HCT116 (cell line): ENCODE data around the gene ETS1. TPM values are rescaled to one million over a fixed set of nuclear protein-coding genes. Genes with fewer than 3 reads are reported as not detected.

ENCODE experiments used
- ATAC-seq: fragments of 200-7000 bp; cut with Tn5 transposase; 2 replicates; pipeline ENCODE4 v1.9.1; 2020; ENCODE audit warnings: mild to moderate bottlenecking, moderate library complexity
- BruUV-seq: library from RNA; stranded (reverse); fragments of 400-500 nt; replicated peaks from 2 replicates; lab custom pipeline; 2021; lab: Mats Ljungman, UMichigan
- CTCF ChIA-PET: fragments of 300-600 bp; sonication (Branson Sonifier 250); formaldehyde crosslinking; loops from one replicate; lab custom pipeline; 2021; ENCODE audit warnings: antibody characterized with exemption; lab: Charles Lee
- POLR2A ChIA-PET: fragments of 300-600, 350-600 bp; sonication (Branson Sonifier 250); formaldehyde crosslinking; loops from one replicate; lab custom pipeline; 2021; ENCODE audit warnings: antibody characterized with exemption; lab: Charles Lee
- RAD21 ChIA-PET, 2 experiments: fragments of 300-600 bp; sonication (Branson Sonifier 250); formaldehyde crosslinking; loops; one replicate each; lab custom pipeline; 2023; ENCODE audit warnings: low total read pairs in 2 of 2; ENCODE audit not compliant: uncharacterized antibody in 2 of 2, unreplicated experiment in 2 of 2, low non-redundant PET in 1 of 2; lab: Charles Lee
- DNase-seq: peaks from one replicate; pipeline ENCODE4 v3.0.0-alpha.2; 2010; ENCODE audit warnings: low read depth, low spot score
- H2AFZ ChIP-seq: fragments of 200-600 bp; shearing (Covaris generic), sonication (generic); 2 replicates; pipeline ENCODE4 v1.6.1; 2017; ENCODE audit warnings: low read depth, mixed run types, mixed read lengths, antibody characterized with exemption, low read length; ENCODE audit not compliant: poor library complexity, severe bottlenecking
- H3K27ac ChIP-seq: 2 replicates; pipeline ENCODE4 v1.5.1; 2012; ENCODE audit warnings: low read depth, low read length
- H3K27me3 ChIP-seq: fragments of 200-600 bp; sonication (generic); 2 replicates; pipeline ENCODE4 v1.6.1; 2016; ENCODE audit warnings: mixed run types, low read length, mixed read lengths; ENCODE audit not compliant: insufficient read depth
- H3K36me3 ChIP-seq, 2 experiments: fragments of 200-500 bp in 1 of 2; fragments of 200-600 bp in 1 of 2; sonication (Bioruptor generic) in 1 of 2; sonication (generic) in 1 of 2; 2 replicates each; pipeline versions ENCODE4 v1.5.1 to v1.6.1; 2014 to 2016; ENCODE audit warnings: low read length in 2 of 2, inconsistent platforms in 1 of 2, mixed read lengths in 1 of 2, mixed run types in 1 of 2; ENCODE audit not compliant: insufficient read depth in 2 of 2, control insufficient read depth in 1 of 2
- H3K4me1 ChIP-seq, 2 experiments: fragments of 200-600 bp in 1 of 2; sonication (generic) in 1 of 2; 2 replicates each; pipeline versions ENCODE4 v1.5.1 to v1.6.1; 2012 to 2017; ENCODE audit warnings: low read length in 2 of 2, inconsistent platforms in 1 of 2, mild to moderate bottlenecking in 1 of 2, mixed read lengths in 1 of 2, mixed run types in 1 of 2, moderate library complexity in 1 of 2; ENCODE audit not compliant: insufficient read depth in 2 of 2, control insufficient read depth in 1 of 2
- H3K4me2 ChIP-seq: fragments of 200-600 bp; sonication (generic); 2 replicates; pipeline ENCODE4 v1.6.1; 2017; ENCODE audit warnings: mixed run types, low read length, mixed read lengths
- H3K4me3 ChIP-seq, 2 experiments: fragments of 200-600 bp in 1 of 2; sonication (generic) in 1 of 2; replicated peaks in 1 of 2; 2 replicates each; pipeline ENCODE4 v1.5.1; 2011 to 2016; ENCODE audit warnings: low read length in 2 of 2, control low read depth in 1 of 2, low read depth in 1 of 2, mild to moderate bottlenecking in 1 of 2, mixed read lengths in 1 of 2, mixed run types in 1 of 2
- H3K79me2 ChIP-seq: fragments of 200-600 bp; sonication (generic); 2 replicates; pipeline ENCODE4 v1.6.1; 2017; ENCODE audit warnings: mild to moderate bottlenecking, mixed run types, low read length, moderate library complexity, mixed read lengths; ENCODE audit not compliant: insufficient read depth
- H3K9ac ChIP-seq: fragments of 200-600 bp; sonication (generic); 2 replicates; pipeline ENCODE4 v1.6.1; 2016; ENCODE audit warnings: low read length, mixed read lengths
- H3K9me2 ChIP-seq: fragments of 200-600 bp; sonication (generic), shearing (Covaris generic); 2 replicates; pipeline ENCODE4 v1.6.1; 2017; ENCODE audit warnings: mixed run types, mild to moderate bottlenecking, moderate library complexity; ENCODE audit not compliant: insufficient read depth
- H3K9me3 ChIP-seq, 2 experiments: fragments of 200-500 bp in 1 of 2; fragments of 200-600 bp in 1 of 2; sonication (Bioruptor generic) in 1 of 2; sonication (generic) in 1 of 2; 2 replicates each; pipeline ENCODE4 v1.6.1; 2014 to 2017; ENCODE audit warnings: low read length in 2 of 2, mixed read lengths in 2 of 2, inconsistent platforms in 1 of 2, low read depth in 1 of 2, mild to moderate bottlenecking in 1 of 2, mixed run types in 1 of 2, moderate library complexity in 1 of 2; ENCODE audit not compliant: control insufficient read depth in 1 of 2, insufficient read depth in 1 of 2
- H4K20me1 ChIP-seq: fragments of 200-600 bp; sonication (generic), shearing (Covaris generic); 2 replicates; pipeline ENCODE4 v1.6.1; 2017; ENCODE audit warnings: mixed run types, mild to moderate bottlenecking, moderate library complexity; ENCODE audit not compliant: insufficient read depth
- CBX3 ChIP-seq: IDR thresholded peaks from 2 replicates; pipeline ENCODE4 v1.6.1; 2012; ENCODE audit warnings: low read depth
- CEBPB ChIP-seq: IDR thresholded peaks from 2 replicates; pipeline ENCODE4 v1.6.1; 2012; ENCODE audit warnings: low read depth
- CTCF ChIP-seq, 3 experiments: fragments of 200-600 bp in 1 of 3; sonication (generic) in 1 of 3; IDR thresholded peaks in 2 of 3; conservative IDR thresholded peaks in 1 of 3; 2 replicates each; pipeline ENCODE4 v1.5.1; 2012 to 2017; ENCODE audit warnings: low read depth in 2 of 3, low read length in 2 of 3, antibody characterized with exemption in 1 of 3, borderline replicate concordance in 1 of 3, control low read depth in 1 of 3, mild to moderate bottlenecking in 1 of 3, mixed read lengths in 1 of 3, mixed run types in 1 of 3, moderate library complexity in 1 of 3; ENCODE audit not compliant: insufficient read depth in 1 of 3
- EGR1 ChIP-seq: IDR thresholded peaks from 2 replicates; pipeline ENCODE4 v1.6.1; 2012; ENCODE audit warnings: low read depth
- ELF1 ChIP-seq: IDR thresholded peaks from 2 replicates; pipeline ENCODE4 v1.6.1; 2012; ENCODE audit warnings: low read depth, borderline replicate concordance
- EZH2phosphoT487 ChIP-seq: fragments of 200-600 bp; IDR thresholded peaks from 2 replicates; pipeline ENCODE4 v1.6.1; 2018; ENCODE audit warnings: antibody characterized with exemption, borderline replicate concordance
- FOSL1 ChIP-seq: IDR thresholded peaks from 2 replicates; pipeline ENCODE4 v1.6.1; 2012; ENCODE audit warnings: low read depth
- JUND ChIP-seq: IDR thresholded peaks from 2 replicates; pipeline ENCODE4 v1.6.1; 2012
- POLR2A ChIP-seq: IDR thresholded peaks from 2 replicates; pipeline ENCODE4 v1.7.0; 2011; ENCODE audit warnings: borderline replicate concordance; ENCODE audit not compliant: insufficient read depth, insufficient read length; ENCODE audit errors: extremely low read depth
- POLR2AphosphoS5 ChIP-seq: IDR thresholded peaks from 2 replicates; pipeline ENCODE4 v1.6.1; 2011; ENCODE audit warnings: mild to moderate bottlenecking, low read depth, low read length, moderate library complexity
- RAD21 ChIP-seq: IDR thresholded peaks from 2 replicates; pipeline ENCODE4 v1.6.1; 2012; ENCODE audit warnings: low read depth, mild to moderate bottlenecking
- SIN3A ChIP-seq: IDR thresholded peaks from 2 replicates; pipeline ENCODE4 v1.6.1; 2012; ENCODE audit warnings: low read depth
- SP1 ChIP-seq: IDR thresholded peaks from 2 replicates; pipeline ENCODE4 v1.6.1; 2012; ENCODE audit warnings: low read depth
- ZBTB33 ChIP-seq: IDR thresholded peaks from 2 replicates; pipeline ENCODE4 v1.6.1; 2011; ENCODE audit warnings: mild to moderate bottlenecking, low read length, moderate library complexity; ENCODE audit not compliant: insufficient replicate concordance; ENCODE audit errors: extremely low read depth
- ZNF274 ChIP-seq: fragments of 200-500 bp; sonication (Bioruptor generic); IDR thresholded peaks from 2 replicates; pipeline ENCODE4 v1.6.1; 2014; ENCODE audit warnings: mild to moderate bottlenecking, low read depth, low read length, inconsistent platforms
- intact Hi-C: fragments of 100-400 bp; cut with micrococcal nuclease; formaldehyde crosslinking; loops from 2 replicates; pipeline ENCODE4 v1.10.0; 2022
- total RNA-seq: library from RNA; stranded (reverse); gene quantifications from one replicate; pipeline ENCODE4 v1.2.1, GENCODE V29; 2021; ENCODE audit not compliant: unreplicated experiment
- TF ChIP-seq, protein P1 (sequence below): IDR thresholded peaks from 2 replicates; pipeline ENCODE4 v1.6.1; 2012

The ETS1 gene
- total RNA-seq, 1 experiment from 2014 or later: 9.2 TPM

DNA sequence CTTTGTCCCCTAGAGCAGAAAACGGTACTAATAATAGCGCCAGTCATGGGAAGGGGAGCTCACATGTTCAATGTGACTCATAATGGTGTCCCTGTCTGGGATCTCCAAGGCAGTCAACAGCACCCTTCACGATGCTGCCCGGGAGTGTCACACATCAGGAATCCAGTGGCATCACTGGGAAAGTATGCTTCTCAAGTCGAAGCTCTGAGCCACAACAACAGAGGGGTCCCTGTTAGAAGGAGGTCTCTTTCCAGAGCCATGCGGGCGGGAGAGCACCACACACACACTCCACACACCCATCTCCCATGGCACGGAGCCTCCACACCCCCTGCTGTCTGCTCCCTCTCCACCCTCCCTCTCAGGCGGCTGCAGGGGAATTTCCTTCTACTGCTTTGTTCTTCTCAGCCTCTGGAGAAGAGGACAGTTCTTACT, 119.7 kb downstream of the ETS1 start:
- ChIA-PET CTCF (interaction anchor here (1.7 kb wide), 1 partner anchor 163 kb away, joined by 3 read pairs; no protein-coding TSS in a partner anchor), RAD21 (no interaction called here), POLR2A (no interaction called here)
- H3K4me2 ChIP-seq: peak overlapping the region; percentile 73
- H3K79me2 ChIP-seq: no peaks in the 10 kb centered on the region
- peak overlapping the region in 1 of 2 experiments; percentile 26; a peak in 2 of 4 replicates for H3K4me3 ChIP-seq
- H3K36me3 ChIP-seq: no peaks in the 10 kb centered on the region
- H3K27me3 ChIP-seq: no peaks in the 10 kb centered on the region
- no peaks in the 10 kb centered on the region for H3K9me3 ChIP-seq
- peak overlapping the region; percentile 51 for H3K9ac ChIP-seq
- DNase-seq: peak; percentile 86
- peak; percentile 87 for ATAC-seq
- no peaks in the 10 kb centered on the region for H4K20me1 ChIP-seq
- TF ChIP-seq EZH2phosphoT487 (no peak), FOSL1 (peak; percentile 83), ZNF274 (no peak), CEBPB (no peak), CTCF (IDR thresholded peaks at IDR 0.05 in 2 of 3, conservative IDR thresholded peaks at IDR 0.05 in 1 of 3; ENCODE audit: borderline replicate concordance in 1 of 3, insufficient read depth in 1 of 3, low read depth in 2 of 3, low read length in 2 of 3) (no peak), POLR2AphosphoS5 (peak; percentile 47; the same call in 1 of the 2 replicates), RAD21 (peak; percentile 46), ELF1 (no peak), JUND (peak; percentile 88), POLR2A (no peak), CBX3 (0 out of 2 replicates have a peak, but pooled peaks have one; percentile 24), SIN3A (no peak), SP1 (peak; percentile 84), EGR1 (no peak), ZBTB33 (no peak)
- TF ChIP-seq, protein P1, sequence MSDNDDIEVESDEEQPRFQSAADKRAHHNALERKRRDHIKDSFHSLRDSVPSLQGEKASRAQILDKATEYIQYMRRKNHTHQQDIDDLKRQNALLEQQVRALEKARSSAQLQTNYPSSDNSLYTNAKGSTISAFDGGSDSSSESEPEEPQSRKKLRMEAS: peak; percentile 90
- no peak overlapping the region for H2AFZ ChIP-seq
- no peaks in the 10 kb centered on the region for H3K9me2 ChIP-seq
- BruUV-seq: no TSS peak
- intact Hi-C loops: no loop called here
- H3K4me1 ChIP-seq: peaks cover 12 to 45% of the 10 kb centered on the region in 2 experiments
- no peak overlapping the region for H3K27ac ChIP-seq
